Subcutaneous adipose tissue (tissue), 4 donors: ENCODE data around the gene MYEOV. TPM values are rescaled to one million over a fixed set of nuclear protein-coding genes. Genes with fewer than 3 reads are reported as not detected.

ENCODE experiments used
- total RNA-seq, 4 donors: library from RNA; depleted of rRNA; stranded (reverse); fragments of >200 nt; gene quantifications; one replicate each; pipeline ENCODE4 v1.1.0, GENCODE V29; 2016
- TF ChIP-seq, protein P1 (sequence below): fragments of 450-650 bp; IDR thresholded peaks from one replicate; pipeline ENCODE4 v1.5.1; 2016; ENCODE audit warnings: low read depth, mild to moderate bottlenecking, control low read depth, antibody characterized with exemption, moderate library complexity

The MYEOV gene
- total RNA-seq, 4 donors from 2014 or later: 21.4 to 57.9 (median 39.2) TPM

DNA sequence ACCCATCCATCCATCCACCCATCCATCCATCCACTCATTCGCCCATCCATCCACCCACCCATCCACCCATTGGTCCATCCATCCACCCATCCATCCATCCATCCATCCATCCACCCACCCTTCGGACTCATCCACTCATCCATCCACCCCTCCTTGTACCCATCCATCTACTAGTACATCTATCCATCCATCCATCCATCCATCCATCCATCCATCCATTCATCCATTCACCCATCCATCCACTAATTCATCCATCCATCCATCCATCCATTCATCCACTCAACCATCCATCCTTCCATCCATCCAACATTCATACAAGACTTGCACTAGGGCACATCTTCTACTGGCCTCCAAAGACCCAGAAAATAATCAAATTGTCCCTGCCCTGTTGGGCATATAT, 20.0 kb downstream of the MYEOV start:
- TF ChIP-seq, protein P1, sequence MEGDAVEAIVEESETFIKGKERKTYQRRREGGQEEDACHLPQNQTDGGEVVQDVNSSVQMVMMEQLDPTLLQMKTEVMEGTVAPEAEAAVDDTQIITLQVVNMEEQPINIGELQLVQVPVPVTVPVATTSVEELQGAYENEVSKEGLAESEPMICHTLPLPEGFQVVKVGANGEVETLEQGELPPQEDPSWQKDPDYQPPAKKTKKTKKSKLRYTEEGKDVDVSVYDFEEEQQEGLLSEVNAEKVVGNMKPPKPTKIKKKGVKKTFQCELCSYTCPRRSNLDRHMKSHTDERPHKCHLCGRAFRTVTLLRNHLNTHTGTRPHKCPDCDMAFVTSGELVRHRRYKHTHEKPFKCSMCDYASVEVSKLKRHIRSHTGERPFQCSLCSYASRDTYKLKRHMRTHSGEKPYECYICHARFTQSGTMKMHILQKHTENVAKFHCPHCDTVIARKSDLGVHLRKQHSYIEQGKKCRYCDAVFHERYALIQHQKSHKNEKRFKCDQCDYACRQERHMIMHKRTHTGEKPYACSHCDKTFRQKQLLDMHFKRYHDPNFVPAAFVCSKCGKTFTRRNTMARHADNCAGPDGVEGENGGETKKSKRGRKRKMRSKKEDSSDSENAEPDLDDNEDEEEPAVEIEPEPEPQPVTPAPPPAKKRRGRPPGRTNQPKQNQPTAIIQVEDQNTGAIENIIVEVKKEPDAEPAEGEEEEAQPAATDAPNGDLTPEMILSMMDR: no peak

DNA sequence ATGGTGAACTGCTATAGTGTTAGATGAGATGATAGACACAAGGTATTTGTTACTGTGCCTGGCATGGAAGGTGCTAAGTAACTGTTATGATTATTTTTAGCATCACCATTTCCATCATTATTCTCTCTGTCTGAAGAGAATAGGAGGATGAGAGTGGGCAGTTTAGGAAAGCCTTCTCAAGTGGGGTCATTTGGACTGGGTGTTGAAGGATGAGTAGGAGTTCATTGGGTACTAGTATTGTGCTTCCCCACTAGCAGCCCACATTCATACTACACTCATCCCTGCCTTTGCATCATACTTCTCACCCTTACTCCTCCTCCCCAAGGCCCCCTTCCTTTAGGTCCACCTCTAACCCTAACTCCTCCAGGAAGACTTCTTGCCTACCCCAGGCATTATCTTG, 20.6 kb downstream of the MYEOV start:
- TF ChIP-seq, protein P1: no peak

DNA sequence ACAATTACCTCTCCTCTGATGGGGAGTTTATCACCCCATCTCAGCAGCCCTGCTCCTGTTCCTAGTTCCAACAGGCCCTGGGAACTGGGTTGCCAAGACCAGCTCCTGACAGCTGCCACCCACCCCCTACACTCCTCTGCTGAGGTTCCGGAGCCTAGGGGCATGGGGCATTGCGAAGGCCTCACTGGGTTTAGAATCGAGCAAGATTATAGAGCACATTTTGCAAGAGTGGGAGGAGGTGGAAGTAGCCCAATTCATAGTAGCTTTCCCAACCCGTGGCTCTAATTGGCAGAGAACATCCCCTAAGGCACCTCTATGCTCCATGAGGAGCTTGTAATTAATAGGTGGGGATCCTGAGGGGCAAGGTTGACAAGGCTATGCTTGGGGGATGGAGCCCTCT, 23.0 kb downstream of the MYEOV start:
- TF ChIP-seq, protein P1: no peak

DNA sequence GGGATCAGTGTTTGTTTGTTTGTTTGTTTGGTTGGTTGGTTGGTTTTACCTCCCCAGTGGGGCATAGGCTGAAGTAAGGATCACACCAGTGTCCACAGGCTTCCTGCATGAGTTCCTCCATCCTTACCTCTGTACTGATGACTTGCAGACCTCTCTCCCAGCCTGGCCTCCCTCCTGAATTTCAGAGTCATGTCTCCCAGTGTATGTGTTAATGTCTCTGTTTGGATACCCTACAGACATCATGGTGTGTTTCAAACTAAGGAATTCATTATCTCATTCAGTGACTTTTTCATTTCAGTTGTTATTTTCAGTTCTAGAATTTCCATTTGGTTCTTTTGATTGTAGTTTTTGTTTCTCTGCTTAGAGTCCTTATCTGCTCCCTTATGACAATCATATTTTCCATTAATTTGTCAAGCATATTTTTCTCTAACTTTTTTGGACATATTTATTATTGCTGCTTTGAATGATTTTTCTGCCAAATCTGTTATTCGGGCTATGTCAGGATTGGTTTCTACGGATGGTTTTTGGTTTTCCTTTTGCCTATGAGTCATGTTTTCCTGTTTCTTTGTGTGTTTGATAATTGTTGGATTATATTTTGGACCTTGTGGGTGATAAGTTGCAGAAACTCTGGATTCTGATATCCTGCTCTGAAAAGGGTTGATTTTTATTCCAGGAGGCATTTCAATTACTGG, 23.6 kb downstream of the MYEOV start:
- TF ChIP-seq, protein P1: no peak

DNA sequence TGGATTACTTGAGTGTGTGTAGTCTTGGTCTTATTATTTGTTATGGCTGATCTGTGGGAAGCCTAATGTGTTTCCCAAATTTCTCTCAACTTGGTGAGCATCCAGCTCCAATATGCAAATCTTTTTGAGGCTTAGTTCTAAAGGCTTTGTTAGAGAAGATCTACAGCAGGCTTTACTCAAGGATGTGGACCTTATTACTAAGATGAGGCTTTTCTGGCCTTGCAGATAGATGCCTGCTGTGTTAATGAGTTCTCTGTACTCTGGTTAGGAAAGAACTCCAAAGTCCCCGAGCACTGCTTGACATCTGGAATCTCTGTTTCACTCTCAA, 24.1 kb downstream of the MYEOV start:
- TF ChIP-seq, protein P1: no peak

DNA sequence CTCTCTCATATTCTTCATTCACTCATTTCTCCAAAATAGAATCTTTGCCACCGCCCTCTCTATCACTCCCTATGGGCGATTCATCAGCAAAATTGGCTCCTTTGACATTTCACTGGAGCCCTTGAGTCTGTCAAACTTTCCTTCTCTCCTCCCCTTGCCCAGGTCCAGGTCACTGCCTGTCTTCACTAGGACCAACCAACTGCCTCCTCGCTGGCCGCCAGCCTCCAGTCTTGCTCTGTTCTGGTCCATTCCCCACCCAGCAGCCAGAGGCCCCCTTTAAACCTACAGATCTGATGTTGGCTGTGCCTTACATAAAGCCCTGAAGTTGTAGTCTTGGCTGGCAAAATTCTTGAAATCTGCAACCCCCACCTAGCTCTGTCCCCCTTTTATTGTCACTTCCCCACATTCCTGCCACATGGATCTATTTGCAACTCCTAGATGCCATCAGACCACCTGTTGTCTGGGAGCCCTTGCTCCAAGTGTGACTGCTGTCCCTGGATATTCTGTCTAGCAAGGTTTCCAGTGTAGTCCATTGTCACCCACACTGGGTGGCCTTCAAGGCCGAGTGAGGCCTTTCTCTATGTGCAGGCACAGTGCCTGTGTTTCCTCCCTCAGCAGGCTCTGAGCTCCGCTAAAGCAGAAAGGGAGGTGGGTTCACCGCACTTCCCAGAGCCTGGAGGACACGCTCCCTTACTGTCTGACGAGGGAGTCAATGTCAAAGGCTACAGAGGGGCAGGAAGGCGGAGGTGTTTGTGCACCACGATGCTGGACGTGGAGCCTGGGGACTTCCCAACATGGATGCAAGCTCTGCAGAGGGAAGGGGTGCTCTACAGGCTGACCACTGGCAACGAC, 25.5 kb downstream of the MYEOV start:
- TF ChIP-seq, protein P1: no peak

DNA sequence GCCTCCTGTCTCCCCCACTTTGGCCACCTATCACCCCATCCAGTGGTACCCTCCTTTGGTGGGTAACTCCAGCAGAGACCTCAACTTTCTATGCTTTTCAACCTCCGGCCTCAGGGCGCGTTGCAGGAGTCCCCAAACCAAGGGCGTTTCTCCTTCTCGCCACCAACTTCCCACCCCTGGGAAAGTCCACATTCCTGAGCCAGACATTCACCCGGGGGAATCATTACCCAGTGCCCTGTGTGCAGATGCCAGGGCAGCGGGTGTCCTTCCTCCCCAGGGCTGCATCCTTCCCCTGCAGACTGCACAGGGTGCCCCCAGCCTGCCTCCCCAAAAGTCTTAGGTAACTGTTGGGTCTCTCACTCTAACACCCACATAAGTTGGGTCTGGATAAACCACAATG, 26.4 kb downstream of the MYEOV start:
- TF ChIP-seq, protein P1: no peak
